Measurements from ENCODE around the gene KRTAP5-2.

DNA sequence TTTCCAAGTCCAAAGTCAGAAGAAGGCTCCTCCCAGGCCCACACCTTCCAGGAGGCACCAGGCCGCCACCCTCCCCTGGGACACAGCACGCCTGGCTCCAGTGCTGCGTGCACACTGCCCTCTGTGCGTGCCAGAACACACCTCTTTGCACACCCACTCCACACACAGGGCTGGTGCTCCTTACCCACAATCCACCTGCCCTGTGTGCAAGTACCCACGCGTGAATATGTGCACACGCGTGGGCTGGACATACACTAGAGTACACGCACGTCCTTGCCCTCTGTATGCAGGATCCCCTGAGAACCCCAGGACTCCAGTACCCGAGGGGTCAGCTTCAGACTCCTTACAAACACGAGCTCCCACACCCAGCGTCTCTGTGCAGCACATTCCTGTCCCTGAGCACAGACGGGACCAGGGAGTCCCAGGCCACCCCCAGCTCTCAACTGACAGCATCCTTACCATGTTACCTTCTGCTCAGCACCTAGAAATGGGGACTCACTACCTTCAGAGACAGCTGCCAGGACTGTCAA, 28.8 kb downstream of the KRTAP5-2 start:
- TF ChIP-seq, protein P1, sequence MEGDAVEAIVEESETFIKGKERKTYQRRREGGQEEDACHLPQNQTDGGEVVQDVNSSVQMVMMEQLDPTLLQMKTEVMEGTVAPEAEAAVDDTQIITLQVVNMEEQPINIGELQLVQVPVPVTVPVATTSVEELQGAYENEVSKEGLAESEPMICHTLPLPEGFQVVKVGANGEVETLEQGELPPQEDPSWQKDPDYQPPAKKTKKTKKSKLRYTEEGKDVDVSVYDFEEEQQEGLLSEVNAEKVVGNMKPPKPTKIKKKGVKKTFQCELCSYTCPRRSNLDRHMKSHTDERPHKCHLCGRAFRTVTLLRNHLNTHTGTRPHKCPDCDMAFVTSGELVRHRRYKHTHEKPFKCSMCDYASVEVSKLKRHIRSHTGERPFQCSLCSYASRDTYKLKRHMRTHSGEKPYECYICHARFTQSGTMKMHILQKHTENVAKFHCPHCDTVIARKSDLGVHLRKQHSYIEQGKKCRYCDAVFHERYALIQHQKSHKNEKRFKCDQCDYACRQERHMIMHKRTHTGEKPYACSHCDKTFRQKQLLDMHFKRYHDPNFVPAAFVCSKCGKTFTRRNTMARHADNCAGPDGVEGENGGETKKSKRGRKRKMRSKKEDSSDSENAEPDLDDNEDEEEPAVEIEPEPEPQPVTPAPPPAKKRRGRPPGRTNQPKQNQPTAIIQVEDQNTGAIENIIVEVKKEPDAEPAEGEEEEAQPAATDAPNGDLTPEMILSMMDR (IDR thresholded peaks at IDR 0.05; ENCODE audit: control extremely low read depth in 1 of 3, insufficient read depth in 1 of 3, low read depth in 1 of 3, low read length in 3 of 3), result no peak
- TF ChIP-seq EZH2 (IDR thresholded peaks at IDR 0.05; ENCODE audit: low read depth, low read length, severe bottlenecking), result no peak
- no peak for TF ChIP-seq SAP30 (IDR thresholded peaks at IDR 0.05; ENCODE audit: insufficient read depth, insufficient replicate concordance, low read length)
- TF ChIP-seq POLR2AphosphoS5 (IDR thresholded peaks at IDR 0.05; ENCODE audit: low read depth, low read length), result no peak

Measured in H1 (cell line).